SK-N-SH (cell line): Measurements from ENCODE around the gene TUBA4B. TPM values are rescaled to one million over a fixed set of nuclear protein-coding genes. Genes with fewer than 3 reads are reported as not detected.

Experiments
- CTCF ChIA-PET: fragments of 300-600, 350-600 bp; formaldehyde crosslinking; extraction: SDS; loops from one replicate; lab custom pipeline; 2021; lab: Yijun Ruan, JAX
- POLR2A ChIA-PET: fragments of 350-600 bp; sonication (Branson Sonifier 250); formaldehyde crosslinking; extraction: SDS; loops from one replicate; lab custom pipeline; 2020; ENCODE audit warnings: antibody characterized with exemption, inconsistent platforms; lab: Yijun Ruan, JAX
- DNase-seq: peaks from one replicate; pipeline ENCODE4 v3.0.0; 2012
- H2AFZ ChIP-seq: fragments of 200-600 bp; sonication (generic); 2 replicates; pipeline ENCODE4 v1.8.1; 2016; ENCODE audit warnings: antibody characterized with exemption, mild to moderate bottlenecking, low read depth
- H3F3A ChIP-seq: fragments of 200-600 bp; sonication (generic); replicated peaks from 2 replicates; pipeline ENCODE3; 2016; ENCODE audit warnings: antibody characterized with exemption, mild to moderate bottlenecking; ENCODE audit not compliant: insufficient read depth
- H3K27ac ChIP-seq, 2 experiments: fragments of 200-500 bp in 1 of 2; fragments of 200-600 bp in 1 of 2; sonication (Bioruptor generic) in 1 of 2; sonication (generic), shearing (Covaris generic) in 1 of 2; 2 replicates each; pipeline versions ENCODE4 v1.5.1 to v1.6.1; 2014 to 2016; ENCODE audit warnings: low read depth in 2 of 2, inconsistent platforms in 1 of 2, low read length in 1 of 2, mild to moderate bottlenecking in 1 of 2, mixed read lengths in 1 of 2
- H3K27me3 ChIP-seq: fragments of 200-600 bp; sonication (generic), shearing (Covaris generic); 2 replicates; pipeline ENCODE4 v1.6.1; 2016; ENCODE audit warnings: mixed run types; ENCODE audit not compliant: insufficient read depth
- H3K36me3 ChIP-seq, 2 experiments: fragments of 200-500 bp in 1 of 2; fragments of 200-600 bp in 1 of 2; sonication (Bioruptor generic) in 1 of 2; sonication (generic) in 1 of 2; replicated peaks in 1 of 2; 2 replicates each; pipeline versions ENCODE3 to v1.5.1; 2014 to 2016; ENCODE audit warnings: low read length in 1 of 2, mild to moderate bottlenecking in 1 of 2; ENCODE audit not compliant: insufficient read depth in 2 of 2, control insufficient read depth in 1 of 2
- H3K4me1 ChIP-seq, 2 experiments: fragments of 200-500 bp in 1 of 2; fragments of 200-600 bp in 1 of 2; sonication (Bioruptor generic) in 1 of 2; sonication (generic), shearing (Covaris generic) in 1 of 2; 2 replicates each; pipeline versions ENCODE4 v1.5.1 to v1.6.1; 2014 to 2016; ENCODE audit warnings: low read depth in 1 of 2, low read length in 1 of 2, mixed run types in 1 of 2; ENCODE audit not compliant: insufficient read depth in 2 of 2, control insufficient read depth in 1 of 2
- H3K4me2 ChIP-seq: fragments of 200-600 bp; sonication (generic), shearing (Covaris generic); 2 replicates; pipeline ENCODE4 v1.6.1; 2017; ENCODE audit warnings: mixed run types
- H3K4me3 ChIP-seq, 2 experiments: fragments of 200-500 bp in 1 of 2; fragments of 200-600 bp in 1 of 2; sonication (Bioruptor generic) in 1 of 2; sonication (generic), shearing (Covaris generic) in 1 of 2; 2 replicates each; pipeline versions ENCODE4 v1.5.1 to v1.8.1; 2014 to 2016; ENCODE audit warnings: low read depth in 2 of 2, inconsistent platforms in 1 of 2, low read length in 1 of 2, mild to moderate bottlenecking in 1 of 2, mixed read lengths in 1 of 2, moderate library complexity in 1 of 2
- H3K79me2 ChIP-seq: fragments of 200-600 bp; sonication (generic); 2 replicates; pipeline ENCODE4 v1.8.1; 2017; ENCODE audit warnings: mild to moderate bottlenecking; ENCODE audit not compliant: insufficient read depth
- H3K9ac ChIP-seq: fragments of 200-600 bp; sonication (generic); 2 replicates; pipeline ENCODE4 v1.6.1; 2017; ENCODE audit warnings: mixed run types
- H3K9me2 ChIP-seq: fragments of 200-600 bp; sonication (generic); 2 replicates; pipeline ENCODE4 v1.6.1; 2017; ENCODE audit warnings: mixed run types
- H3K9me3 ChIP-seq: fragments of 200-600 bp; sonication (generic); 2 replicates; pipeline ENCODE4 v1.6.1; 2017; ENCODE audit warnings: mixed run types, mild to moderate bottlenecking, moderate library complexity
- H4K20me1 ChIP-seq: fragments of 200-600 bp; sonication (generic); 2 replicates; pipeline ENCODE4 v1.6.1; 2017; ENCODE audit warnings: mild to moderate bottlenecking, mixed run types; ENCODE audit not compliant: insufficient read depth
- ELF1 ChIP-seq: IDR thresholded peaks from 2 replicates; pipeline ENCODE4 v1.4.0; 2012
- EP300 ChIP-seq, 2 experiments: IDR thresholded peaks; 2 replicates each; pipeline versions ENCODE4 v1.4.0 to v1.6.1; 2012; ENCODE audit warnings: borderline replicate concordance in 1 of 2, low read depth in 1 of 2, low read length in 1 of 2
- EZH2phosphoT487 ChIP-seq: fragments of 200-600 bp; sonication (generic); IDR thresholded peaks from 2 replicates; pipeline ENCODE4 v1.6.1; 2017; ENCODE audit warnings: low read depth, mixed run types, mild to moderate bottlenecking, antibody characterized with exemption, moderate library complexity, borderline replicate concordance
- FOSL2 ChIP-seq: IDR thresholded peaks from 2 replicates; pipeline ENCODE4 v1.4.0; 2012; ENCODE audit warnings: low read depth, mild to moderate bottlenecking, moderate library complexity, borderline replicate concordance
- FOXM1 ChIP-seq: IDR thresholded peaks from 2 replicates; pipeline ENCODE4 v1.4.0; 2012; ENCODE audit warnings: low read depth, mild to moderate bottlenecking
- GABPA ChIP-seq: IDR thresholded peaks from 2 replicates; pipeline ENCODE4 v1.4.0; 2012; ENCODE audit warnings: low read depth, mild to moderate bottlenecking
- JUND ChIP-seq: IDR thresholded peaks from 2 replicates; pipeline ENCODE4 v1.4.0; 2012
- MXI1 ChIP-seq: IDR thresholded peaks from 2 replicates; pipeline ENCODE4 v1.6.1; 2012; ENCODE audit warnings: mild to moderate bottlenecking, low read depth, low read length, improper control_type of control experiment
- NFIC ChIP-seq: IDR thresholded peaks from 2 replicates; pipeline ENCODE4 v1.4.0; 2012; ENCODE audit warnings: borderline replicate concordance
- NRF1 ChIP-seq: IDR thresholded peaks from 2 replicates; pipeline ENCODE4 v1.6.1; 2012; ENCODE audit warnings: low read depth, mild to moderate bottlenecking, low read length
- RAD21 ChIP-seq: IDR thresholded peaks from 2 replicates; pipeline ENCODE4 v1.6.1; 2012; ENCODE audit warnings: mild to moderate bottlenecking, low read length
- RCOR1 ChIP-seq: fragments of 150-350 bp; IDR thresholded peaks from 2 replicates; pipeline ENCODE4 v1.6.1; 2017; ENCODE audit warnings: antibody characterized with exemption, low read length
- SIN3A ChIP-seq: IDR thresholded peaks from 2 replicates; pipeline ENCODE4 v1.6.1; 2012; ENCODE audit warnings: low read depth, mild to moderate bottlenecking, low read length, moderate library complexity, borderline replicate concordance
- SMC3 ChIP-seq: IDR thresholded peaks from 2 replicates; pipeline ENCODE4 v1.6.1; 2012; ENCODE audit warnings: low read depth, low read length, improper control_type of control experiment
- TAF1 ChIP-seq: IDR thresholded peaks from 2 replicates; pipeline ENCODE4 v1.6.1; 2012; ENCODE audit warnings: low read depth, mild to moderate bottlenecking, low read length, moderate library complexity, borderline replicate concordance
- WGBS: methylation state at CpG from one replicate; pipeline ENCODE4 v1.1.6; 2017; ENCODE audit warnings: low lambda C conversion rate; 5-methylcytosine and 5-hydroxymethylcytosine counted together
- polyA plus RNA-seq, 3 experiments: library from polyadenylated mRNA; depleted of rRNA; stranded (reverse); fragments of >200 nt; gene quantifications; 2 replicates each; pipeline ENCODE4 v1.2.3, GENCODE V29; 2012
- TF ChIP-seq, protein P1 (sequence below): IDR thresholded peaks from 2 replicates; pipeline ENCODE4 v1.4.0; 2012; ENCODE audit warnings: low read depth, borderline replicate concordance
- TF ChIP-seq, protein P2 (sequence below): IDR thresholded peaks from 2 replicates; pipeline ENCODE4 v1.6.1; 2012; ENCODE audit warnings: mild to moderate bottlenecking, low read depth, low read length, moderate library complexity
- TF ChIP-seq, protein P3 (sequence below): IDR thresholded peaks from 2 replicates; pipeline ENCODE4 v1.4.0; 2012; ENCODE audit warnings: low read depth, borderline replicate concordance
- TF ChIP-seq, protein P4 (sequence below): IDR thresholded peaks from 2 replicates; pipeline ENCODE4 v1.4.0; 2012; ENCODE audit warnings: low read depth
- TF ChIP-seq, protein P5 (sequence below): fragments of 150-350 bp; IDR thresholded peaks from 2 replicates; pipeline ENCODE4 v1.6.1; 2016; ENCODE audit warnings: mild to moderate bottlenecking, low read depth, low read length
- TF ChIP-seq, protein P6 (sequence below): fragments of 150-350 bp; IDR thresholded peaks from 2 replicates; pipeline ENCODE4 v1.6.1; 2017; ENCODE audit warnings: antibody characterized with exemption, low read length, low read depth, borderline replicate concordance

Gene TUBA4B
- polyA plus RNA-seq, 1 of the 3 experiments (the other 2 are of a cell fraction) = 0.03 TPM

DNA sequence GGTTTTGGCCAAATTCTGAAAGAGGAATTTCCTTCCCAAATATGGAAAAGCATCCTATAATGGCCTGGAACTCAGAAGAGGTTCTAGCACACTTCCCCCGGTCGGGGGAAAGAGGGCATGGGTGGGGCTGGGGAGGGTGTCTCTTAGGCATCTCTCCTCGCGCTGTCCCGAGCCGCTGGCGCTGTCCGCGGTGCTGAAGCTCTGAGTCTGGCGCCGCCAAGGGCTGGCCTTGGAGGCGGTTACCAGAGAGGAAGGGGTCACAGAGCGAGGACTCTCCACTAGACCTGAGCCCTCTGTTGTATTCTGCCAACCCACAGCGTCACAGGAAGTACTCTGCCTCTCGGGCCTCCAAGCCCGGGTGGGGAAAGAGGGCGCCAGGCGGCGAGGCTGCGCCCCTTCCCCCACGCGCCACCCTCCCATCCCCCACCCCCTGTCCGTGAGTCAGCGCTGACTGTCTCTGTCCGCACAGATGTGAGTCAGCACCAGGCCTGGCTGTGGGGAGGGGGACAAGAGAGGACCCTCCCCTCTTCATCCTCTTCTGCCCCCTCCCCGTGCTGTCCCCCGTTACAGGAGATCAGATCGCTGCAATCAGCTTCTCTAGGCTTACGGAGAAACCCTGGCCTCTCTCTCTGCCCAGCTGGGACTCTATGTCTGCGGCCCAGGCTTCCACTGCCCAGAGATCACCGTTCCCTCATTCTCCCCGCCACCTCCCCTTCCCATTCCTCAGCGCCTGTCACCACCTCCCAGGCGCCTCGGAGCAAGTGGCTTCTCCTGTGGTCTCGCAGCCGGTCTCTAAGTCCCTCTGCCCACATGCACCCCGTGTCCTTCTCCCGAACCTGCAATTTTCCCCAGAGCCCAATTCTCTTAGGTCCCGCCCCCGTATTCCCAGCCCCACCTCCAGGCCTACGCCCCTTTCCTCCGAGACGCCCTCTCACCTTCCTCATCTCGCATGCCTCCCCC lies 55.4 kb downstream of the TUBA4B start:
- WGBS = under 1% methylated on average over 27 of the region's 45 CpGs
- Histone ChIP-seq H4K20me1 (no peaks in the 10 kb centered on the region), H3K4me1 (peaks cover 0 to 7% of the 10 kb centered on the region in 2 experiments; a peak in 2 of 4 replicates), H3K9me2 (no peaks in the 10 kb centered on the region), H2AFZ (peak overlapping the region; percentile 64; the same call in 1 of the 2 replicates), H3K9me3 (no peaks in the 10 kb centered on the region), H3K27me3 (no peaks in the 10 kb centered on the region), H3K27ac (peak overlapping the region; percentile 77), H3K4me3 (peak overlapping the region; percentile 52 to 73), H3F3A (peaks cover 2% of the 10 kb centered on the region), H3K36me3 (no peaks in the 10 kb centered on the region), H3K9ac (peak overlapping the region; percentile 42; the same call in 1 of the 2 replicates), H3K4me2 (peak overlapping the region; percentile 94), H3K79me2 (no peaks in the 10 kb centered on the region)
- DNase-seq = peak; percentile 84
- ChIA-PET CTCF (interaction anchor here (0.7 to 4.5 kb wide), 10 partner anchors 8 to 137 kb away, joined by 3 to 42 read pairs (median 4); no protein-coding TSS in a partner anchor), POLR2A (interaction anchor here (0.6 to 1.4 kb wide), 5 partner anchors 8 to 79 kb away, joined by 3 to 5 read pairs (median 3); partner anchors contain the start of genes DNAJB2 and DNPEP)
- TF ChIP-seq MXI1 (0 out of 2 replicates have a peak, but pooled peaks have one; percentile 23), SMC3 (no peak), NFIC (no peak), EP300 (IDR thresholded peaks at IDR 0.05; ENCODE audit: borderline replicate concordance in 1 of 2, low read depth in 1 of 2, low read length in 1 of 2) (no peak; a peak in 1 of 4 replicates), JUND (peak; percentile 77), FOXM1 (no peak), FOSL2 (peak; percentile 82), SIN3A (peak; percentile 80), RAD21 (no peak), ELF1 (no peak), RCOR1 (no peak), GABPA (no peak), TAF1 (no peak), NRF1 (no peak), EZH2phosphoT487 (no peak)
- TF ChIP-seq, protein P1, sequence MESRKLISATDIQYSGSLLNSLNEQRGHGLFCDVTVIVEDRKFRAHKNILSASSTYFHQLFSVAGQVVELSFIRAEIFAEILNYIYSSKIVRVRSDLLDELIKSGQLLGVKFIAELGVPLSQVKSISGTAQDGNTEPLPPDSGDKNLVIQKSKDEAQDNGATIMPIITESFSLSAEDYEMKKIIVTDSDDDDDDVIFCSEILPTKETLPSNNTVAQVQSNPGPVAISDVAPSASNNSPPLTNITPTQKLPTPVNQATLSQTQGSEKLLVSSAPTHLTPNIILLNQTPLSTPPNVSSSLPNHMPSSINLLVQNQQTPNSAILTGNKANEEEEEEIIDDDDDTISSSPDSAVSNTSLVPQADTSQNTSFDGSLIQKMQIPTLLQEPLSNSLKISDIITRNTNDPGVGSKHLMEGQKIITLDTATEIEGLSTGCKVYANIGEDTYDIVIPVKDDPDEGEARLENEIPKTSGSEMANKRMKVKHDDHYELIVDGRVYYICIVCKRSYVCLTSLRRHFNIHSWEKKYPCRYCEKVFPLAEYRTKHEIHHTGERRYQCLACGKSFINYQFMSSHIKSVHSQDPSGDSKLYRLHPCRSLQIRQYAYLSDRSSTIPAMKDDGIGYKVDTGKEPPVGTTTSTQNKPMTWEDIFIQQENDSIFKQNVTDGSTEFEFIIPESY = no peak
- TF ChIP-seq, protein P2, sequence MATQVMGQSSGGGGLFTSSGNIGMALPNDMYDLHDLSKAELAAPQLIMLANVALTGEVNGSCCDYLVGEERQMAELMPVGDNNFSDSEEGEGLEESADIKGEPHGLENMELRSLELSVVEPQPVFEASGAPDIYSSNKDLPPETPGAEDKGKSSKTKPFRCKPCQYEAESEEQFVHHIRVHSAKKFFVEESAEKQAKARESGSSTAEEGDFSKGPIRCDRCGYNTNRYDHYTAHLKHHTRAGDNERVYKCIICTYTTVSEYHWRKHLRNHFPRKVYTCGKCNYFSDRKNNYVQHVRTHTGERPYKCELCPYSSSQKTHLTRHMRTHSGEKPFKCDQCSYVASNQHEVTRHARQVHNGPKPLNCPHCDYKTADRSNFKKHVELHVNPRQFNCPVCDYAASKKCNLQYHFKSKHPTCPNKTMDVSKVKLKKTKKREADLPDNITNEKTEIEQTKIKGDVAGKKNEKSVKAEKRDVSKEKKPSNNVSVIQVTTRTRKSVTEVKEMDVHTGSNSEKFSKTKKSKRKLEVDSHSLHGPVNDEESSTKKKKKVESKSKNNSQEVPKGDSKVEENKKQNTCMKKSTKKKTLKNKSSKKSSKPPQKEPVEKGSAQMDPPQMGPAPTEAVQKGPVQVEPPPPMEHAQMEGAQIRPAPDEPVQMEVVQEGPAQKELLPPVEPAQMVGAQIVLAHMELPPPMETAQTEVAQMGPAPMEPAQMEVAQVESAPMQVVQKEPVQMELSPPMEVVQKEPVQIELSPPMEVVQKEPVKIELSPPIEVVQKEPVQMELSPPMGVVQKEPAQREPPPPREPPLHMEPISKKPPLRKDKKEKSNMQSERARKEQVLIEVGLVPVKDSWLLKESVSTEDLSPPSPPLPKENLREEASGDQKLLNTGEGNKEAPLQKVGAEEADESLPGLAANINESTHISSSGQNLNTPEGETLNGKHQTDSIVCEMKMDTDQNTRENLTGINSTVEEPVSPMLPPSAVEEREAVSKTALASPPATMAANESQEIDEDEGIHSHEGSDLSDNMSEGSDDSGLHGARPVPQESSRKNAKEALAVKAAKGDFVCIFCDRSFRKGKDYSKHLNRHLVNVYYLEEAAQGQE = peak; percentile 99
- TF ChIP-seq, protein P3, sequence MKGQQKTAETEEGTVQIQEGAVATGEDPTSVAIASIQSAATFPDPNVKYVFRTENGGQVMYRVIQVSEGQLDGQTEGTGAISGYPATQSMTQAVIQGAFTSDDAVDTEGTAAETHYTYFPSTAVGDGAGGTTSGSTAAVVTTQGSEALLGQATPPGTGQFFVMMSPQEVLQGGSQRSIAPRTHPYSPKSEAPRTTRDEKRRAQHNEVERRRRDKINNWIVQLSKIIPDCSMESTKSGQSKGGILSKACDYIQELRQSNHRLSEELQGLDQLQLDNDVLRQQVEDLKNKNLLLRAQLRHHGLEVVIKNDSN = no peak
- TF ChIP-seq, protein P4, sequence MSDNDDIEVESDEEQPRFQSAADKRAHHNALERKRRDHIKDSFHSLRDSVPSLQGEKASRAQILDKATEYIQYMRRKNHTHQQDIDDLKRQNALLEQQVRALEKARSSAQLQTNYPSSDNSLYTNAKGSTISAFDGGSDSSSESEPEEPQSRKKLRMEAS = peak; percentile 13; the same call in 1 of the 2 replicates
- TF ChIP-seq, protein P5, sequence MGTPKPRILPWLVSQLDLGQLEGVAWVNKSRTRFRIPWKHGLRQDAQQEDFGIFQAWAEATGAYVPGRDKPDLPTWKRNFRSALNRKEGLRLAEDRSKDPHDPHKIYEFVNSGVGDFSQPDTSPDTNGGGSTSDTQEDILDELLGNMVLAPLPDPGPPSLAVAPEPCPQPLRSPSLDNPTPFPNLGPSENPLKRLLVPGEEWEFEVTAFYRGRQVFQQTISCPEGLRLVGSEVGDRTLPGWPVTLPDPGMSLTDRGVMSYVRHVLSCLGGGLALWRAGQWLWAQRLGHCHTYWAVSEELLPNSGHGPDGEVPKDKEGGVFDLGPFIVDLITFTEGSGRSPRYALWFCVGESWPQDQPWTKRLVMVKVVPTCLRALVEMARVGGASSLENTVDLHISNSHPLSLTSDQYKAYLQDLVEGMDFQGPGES = no peak
- TF ChIP-seq, protein P6, sequence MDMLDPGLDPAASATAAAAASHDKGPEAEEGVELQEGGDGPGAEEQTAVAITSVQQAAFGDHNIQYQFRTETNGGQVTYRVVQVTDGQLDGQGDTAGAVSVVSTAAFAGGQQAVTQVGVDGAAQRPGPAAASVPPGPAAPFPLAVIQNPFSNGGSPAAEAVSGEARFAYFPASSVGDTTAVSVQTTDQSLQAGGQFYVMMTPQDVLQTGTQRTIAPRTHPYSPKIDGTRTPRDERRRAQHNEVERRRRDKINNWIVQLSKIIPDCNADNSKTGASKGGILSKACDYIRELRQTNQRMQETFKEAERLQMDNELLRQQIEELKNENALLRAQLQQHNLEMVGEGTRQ = no peak
